Trophoblast cell (in vitro differentiated cells and primary cell): ENCODE data around the gene PPFIA2.

Experiments used
- DNase-seq, 2 donors: peaks; one replicate each; pipeline ENCODE4 v3.0.0-alpha.2; 2016
- H2AFZ ChIP-seq: 2 replicates; pipeline ENCODE4 v1.6.1; 2013; ENCODE audit warnings: low read length, moderate library complexity, mild to moderate bottlenecking; ENCODE audit not compliant: insufficient read depth, poor library complexity
- H2AK5ac ChIP-seq: 2 replicates; pipeline ENCODE4 v1.6.1; 2013; ENCODE audit warnings: mild to moderate bottlenecking, low read length
- H2BK120ac ChIP-seq: 2 replicates; pipeline ENCODE4 v1.6.1; 2013; ENCODE audit warnings: low read length, mild to moderate bottlenecking, moderate library complexity; ENCODE audit not compliant: insufficient read depth, poor library complexity
- H2BK12ac ChIP-seq: 2 replicates; pipeline ENCODE4 v1.6.1; 2013; ENCODE audit warnings: mild to moderate bottlenecking, low read length, moderate library complexity
- H2BK5ac ChIP-seq: 2 replicates; pipeline ENCODE4 v1.6.1; 2013; ENCODE audit warnings: low read length, low read depth, moderate library complexity, mild to moderate bottlenecking; ENCODE audit not compliant: poor library complexity
- H3K14ac ChIP-seq: 2 replicates; pipeline ENCODE4 v1.6.1; 2013; ENCODE audit warnings: mild to moderate bottlenecking, low read length
- H3K18ac ChIP-seq: 2 replicates; pipeline ENCODE4 v1.6.1; 2013; ENCODE audit warnings: mild to moderate bottlenecking, low read length
- H3K23ac ChIP-seq: 2 replicates; pipeline ENCODE4 v1.6.1; 2013; ENCODE audit warnings: low read length
- H3K27ac ChIP-seq: 2 replicates; pipeline ENCODE4 v1.5.1; 2013; ENCODE audit warnings: low read depth, mild to moderate bottlenecking, inconsistent platforms, low read length, moderate library complexity
- H3K27me3 ChIP-seq: 2 replicates; pipeline ENCODE4 v1.6.1; 2013; ENCODE audit warnings: inconsistent platforms, mild to moderate bottlenecking, low read length, moderate library complexity; ENCODE audit not compliant: insufficient read depth
- H3K36me3 ChIP-seq, 2 experiments: 1 replicate in 1 of 2; 2 replicates in 1 of 2; pipeline ENCODE4 v1.6.1; 2013; ENCODE audit warnings: low read length in 2 of 2, mild to moderate bottlenecking in 2 of 2, moderate library complexity in 1 of 2; ENCODE audit not compliant: insufficient read depth in 2 of 2, control insufficient read depth in 1 of 2
- H3K4ac ChIP-seq: 2 replicates; pipeline ENCODE4 v1.6.1; 2013; ENCODE audit warnings: low read depth, mild to moderate bottlenecking, low read length, moderate library complexity
- H3K4me1 ChIP-seq, 2 experiments: 1 replicate in 1 of 2; 2 replicates in 1 of 2; pipeline ENCODE4 v1.6.1; 2013; ENCODE audit warnings: low read length in 2 of 2, mild to moderate bottlenecking in 2 of 2, moderate library complexity in 1 of 2; ENCODE audit not compliant: insufficient read depth in 2 of 2, control insufficient read depth in 1 of 2
- H3K4me2 ChIP-seq: 2 replicates; pipeline ENCODE4 v1.6.1; 2013; ENCODE audit warnings: inconsistent platforms, mild to moderate bottlenecking, low read length, moderate library complexity
- H3K4me3 ChIP-seq: 2 replicates; pipeline ENCODE4 v1.5.1; 2013; ENCODE audit warnings: mild to moderate bottlenecking, low read depth, low read length, inconsistent platforms
- H3K79me1 ChIP-seq: one replicate; pipeline ENCODE4 v1.6.1; 2013; ENCODE audit warnings: low read length
- H3K79me2 ChIP-seq: 2 replicates; pipeline ENCODE4 v1.6.1; 2013; ENCODE audit warnings: low read length, mild to moderate bottlenecking; ENCODE audit not compliant: control insufficient read depth, insufficient read depth, poor library complexity
- H3K9ac ChIP-seq: 2 replicates; pipeline ENCODE4 v1.6.1; 2013; ENCODE audit warnings: mild to moderate bottlenecking, low read length
- H3K9me3 ChIP-seq: 2 replicates; pipeline ENCODE4 v1.6.1; 2013; ENCODE audit warnings: low read depth, mild to moderate bottlenecking, control low read depth, inconsistent platforms, low read length; ENCODE audit not compliant: insufficient read depth
- H4K12ac ChIP-seq: 2 replicates; pipeline ENCODE4 v1.6.1; 2013; ENCODE audit warnings: low read depth, mild to moderate bottlenecking, low read length, moderate library complexity
- H4K8ac ChIP-seq: 2 replicates; pipeline ENCODE4 v1.6.1; 2013; ENCODE audit warnings: low read depth, mild to moderate bottlenecking, low read length, moderate library complexity
- H4K91ac ChIP-seq: one replicate; pipeline ENCODE4 v1.6.1; 2013; ENCODE audit warnings: low read depth, mild to moderate bottlenecking, low read length, moderate library complexity
- WGBS: extraction: QIAGEN DNeasy Blood & Tissue Kit; methylation state at CpG from one replicate; pipeline ENCODE4 v1.1.7; 2013; ENCODE audit warnings: missing lambda C conversion rate; ENCODE audit not compliant: insufficient read length, insufficient coverage; ENCODE audit errors: extremely low coverage; 5-methylcytosine and 5-hydroxymethylcytosine counted together

The PPFIA2 gene

GRCh38 chr12:81314903-81315531 lies 444.1 kb downstream of the PPFIA2 start:
- Histone ChIP-seq H2AK5ac (no peak overlapping the region), H3K27me3 (no peaks in the 10 kb centered on the region), H3K23ac (no peak overlapping the region), H3K79me2 (no peaks in the 10 kb centered on the region), H3K79me1 (no peaks in the 10 kb centered on the region), H4K91ac (no peak overlapping the region), H3K4me1 (no peaks in the 10 kb centered on the region), H3K36me3 (no peaks in the 10 kb centered on the region), H3K4me3 (no peak overlapping the region), H2BK12ac (no peak overlapping the region), H4K8ac (no peak overlapping the region), H3K18ac (no peak overlapping the region), H3K27ac (no peak overlapping the region), H3K9ac (no peak overlapping the region), H3K4me2 (no peak overlapping the region), H3K9me3 (no peaks in the 10 kb centered on the region), H2BK5ac (no peak overlapping the region), H3K4ac (no peak overlapping the region), H3K14ac (no peak overlapping the region), H2BK120ac (no peak overlapping the region), H2AFZ (no peak overlapping the region), H4K12ac (no peak overlapping the region)
- no peak for DNase-seq
- no CpG with 5 or more reads among the region's 2 CpGs for WGBS

DNA sequence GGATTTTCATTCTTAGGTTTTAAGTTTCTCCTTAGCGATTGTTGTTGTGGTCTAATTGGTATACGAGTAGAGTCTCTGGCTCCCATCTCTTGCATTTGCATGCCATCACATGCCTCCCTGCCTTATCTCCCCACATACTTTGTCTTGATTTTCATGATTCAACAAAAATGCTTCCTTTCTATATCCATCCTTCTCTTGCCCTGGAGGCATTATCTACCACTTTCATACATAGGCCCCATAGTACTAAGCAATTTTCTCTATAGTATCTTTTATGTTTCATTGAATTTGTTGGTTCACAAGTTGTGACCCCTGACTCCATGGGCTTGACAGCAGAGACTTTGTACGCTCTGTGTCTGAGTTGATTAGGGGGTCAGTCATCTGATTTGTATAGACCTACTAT lies 455.2 kb downstream of the PPFIA2 start:
- H3K79me2 ChIP-seq: no peaks in the 10 kb centered on the region
- no peak overlapping the region for H3K23ac ChIP-seq
- H2BK12ac ChIP-seq: no peak overlapping the region
- no peak overlapping the region for H4K12ac ChIP-seq
- H3K79me1 ChIP-seq: no peaks in the 10 kb centered on the region
- no peak overlapping the region for H2BK120ac ChIP-seq
- no peaks in the 10 kb centered on the region for H3K36me3 ChIP-seq
- no peak overlapping the region for H2BK5ac ChIP-seq
- no CpG with 5 or more reads among the region's 3 CpGs for WGBS
- H2AK5ac ChIP-seq: no peak overlapping the region
- no peak overlapping the region for H3K27ac ChIP-seq
- no peak overlapping the region for H3K14ac ChIP-seq
- H3K4me2 ChIP-seq: no peak overlapping the region
- H3K18ac ChIP-seq: no peak overlapping the region
- H3K4ac ChIP-seq: no peak overlapping the region
- H3K9me3 ChIP-seq: no peaks in the 10 kb centered on the region
- no peak overlapping the region for H2AFZ ChIP-seq
- DNase-seq: no peak
- H3K4me3 ChIP-seq: no peak overlapping the region
- H3K4me1 ChIP-seq: no peaks in the 10 kb centered on the region
- no peak overlapping the region for H4K91ac ChIP-seq
- H3K27me3 ChIP-seq: no peaks in the 10 kb centered on the region
- no peak overlapping the region for H4K8ac ChIP-seq
- H3K9ac ChIP-seq: no peak overlapping the region

DNA sequence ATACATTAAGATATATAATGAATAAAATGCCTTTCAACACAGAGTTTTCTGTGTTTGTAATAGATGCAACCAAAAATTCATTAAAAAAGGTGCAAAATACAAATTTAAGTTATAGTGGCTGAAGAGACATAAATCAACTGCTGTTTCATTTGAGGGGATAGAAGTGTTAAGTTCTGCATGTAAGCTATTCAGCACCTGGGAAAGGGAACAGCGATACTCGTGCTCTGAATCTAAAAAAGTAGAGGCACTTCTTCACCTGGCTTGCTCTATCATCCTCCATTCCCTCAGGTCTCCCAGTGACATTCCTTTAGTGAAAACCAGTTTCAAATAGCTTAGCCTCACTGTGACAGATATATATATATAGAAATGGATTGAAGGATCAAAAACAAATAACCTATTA lies 458.7 kb downstream of the PPFIA2 start:
- H4K12ac ChIP-seq: no peak overlapping the region

DNA sequence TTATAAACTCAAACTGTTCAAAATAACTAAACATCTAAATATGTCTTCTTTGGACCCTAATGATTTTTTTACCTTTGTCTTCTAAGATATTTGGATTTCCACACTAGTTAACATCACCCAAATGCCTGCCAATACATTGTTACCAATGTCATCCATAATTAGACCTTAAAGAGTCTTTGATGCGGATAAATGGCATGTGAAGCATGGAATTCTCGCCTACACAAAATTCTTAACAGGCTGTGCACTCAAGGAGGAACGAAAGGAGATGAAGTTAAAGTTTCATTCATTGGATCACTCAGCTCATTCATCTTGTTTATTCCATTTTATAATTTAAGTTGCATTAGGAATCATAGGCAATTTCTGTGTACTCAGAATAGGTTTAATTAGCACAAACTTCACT lies 461.5 kb downstream of the PPFIA2 start:
- no peaks in the 10 kb centered on the region for H3K79me1 ChIP-seq
- H3K4me2 ChIP-seq: no peak overlapping the region
- H2BK5ac ChIP-seq: no peak overlapping the region
- no peaks in the 10 kb centered on the region for H3K4me1 ChIP-seq
- H3K14ac ChIP-seq: no peak overlapping the region
- no peak overlapping the region for H3K23ac ChIP-seq
- no peaks in the 10 kb centered on the region for H3K36me3 ChIP-seq
- no peak overlapping the region for H2AK5ac ChIP-seq
- no peak overlapping the region for H3K4me3 ChIP-seq
- H3K27ac ChIP-seq: no peak overlapping the region
- H3K4ac ChIP-seq: no peak overlapping the region
- H3K9me3 ChIP-seq: no peaks in the 10 kb centered on the region
- no peak overlapping the region for H2BK12ac ChIP-seq
- no peaks in the 10 kb centered on the region for H3K79me2 ChIP-seq
- no peaks in the 10 kb centered on the region for H3K27me3 ChIP-seq
- H4K91ac ChIP-seq: no peak overlapping the region
- no peak overlapping the region for H2AFZ ChIP-seq
- DNase-seq: peak in 1 of 2 donors; percentile 23
- H2BK120ac ChIP-seq: no peak overlapping the region
- no peak overlapping the region for H3K9ac ChIP-seq
- H3K18ac ChIP-seq: no peak overlapping the region
- no peak overlapping the region for H4K8ac ChIP-seq
- WGBS: no CpG with 5 or more reads among the region's 3 CpGs
- H4K12ac ChIP-seq: no peak overlapping the region

More for the DNA sequence above, 458.7 kb downstream of the PPFIA2 start:
- Histone ChIP-seq H2BK12ac (no peak overlapping the region), H3K9ac (no peak overlapping the region), H2AFZ (no peak overlapping the region), H4K8ac (no peak overlapping the region), H3K9me3 (no peaks in the 10 kb centered on the region), H3K23ac (no peak overlapping the region), H3K79me1 (no peaks in the 10 kb centered on the region), H3K18ac (no peak overlapping the region), H3K27me3 (no peaks in the 10 kb centered on the region), H3K79me2 (no peaks in the 10 kb centered on the region), H4K91ac (no peak overlapping the region), H3K14ac (no peak overlapping the region), H3K27ac (no peak overlapping the region), H3K4me1 (no peaks in the 10 kb centered on the region), H3K36me3 (no peaks in the 10 kb centered on the region), H2BK120ac (no peak overlapping the region), H3K4ac (no peak overlapping the region), H3K4me2 (no peak overlapping the region), H3K4me3 (no peak overlapping the region), H2BK5ac (no peak overlapping the region), H2AK5ac (no peak overlapping the region)
- peak in 1 of 2 donors; percentile 4 for DNase-seq
- no CpG with 5 or more reads among the region's 2 CpGs for WGBS
